H9 (cell line): ENCODE data around the gene TMEM129. TPM values are rescaled to one million over a fixed set of nuclear protein-coding genes. Genes with fewer than 3 reads are reported as not detected.
A peak's percentile ranks its signal among the peaks of the same experiment; 100 is the strongest.

ENCODE experiments used
- DNase-seq: peaks from one replicate; pipeline ENCODE4 v3.0.0-alpha.2; 2017
- H2AFZ ChIP-seq: one replicate; pipeline ENCODE4 v1.6.1; 2013; ENCODE audit warnings: mild to moderate bottlenecking, low read length, control low read depth, moderate library complexity
- H2AK5ac ChIP-seq: 2 replicates; pipeline ENCODE4 v1.6.1; 2013; ENCODE audit warnings: low read length, control low read depth, mixed read lengths; ENCODE audit not compliant: insufficient read length
- H2BK120ac ChIP-seq: one replicate; pipeline ENCODE4 v1.6.1; 2013; ENCODE audit warnings: low read depth, mild to moderate bottlenecking, low read length, control low read depth, inconsistent platforms; ENCODE audit not compliant: poor library complexity, severe bottlenecking
- H2BK12ac ChIP-seq: 2 replicates; pipeline ENCODE4 v1.6.1; 2013; ENCODE audit warnings: low read length, control low read depth, mixed read lengths, low read depth; ENCODE audit not compliant: insufficient read length
- H2BK15ac ChIP-seq: 2 replicates; pipeline ENCODE4 v1.6.1; 2013; ENCODE audit warnings: low read depth, low read length, control low read depth
- H2BK20ac ChIP-seq: one replicate; pipeline ENCODE4 v1.6.1; 2013; ENCODE audit warnings: low read depth, mild to moderate bottlenecking, low read length, control low read depth, inconsistent platforms; ENCODE audit not compliant: poor library complexity, severe bottlenecking
- H2BK5ac ChIP-seq: 2 replicates; pipeline ENCODE4 v1.6.1; 2013; ENCODE audit warnings: low read length, control low read depth, mixed read lengths; ENCODE audit not compliant: insufficient read length
- H3K14ac ChIP-seq: 2 replicates; pipeline ENCODE4 v1.6.1; 2013; ENCODE audit warnings: low read length, control low read depth; ENCODE audit not compliant: insufficient read depth
- H3K18ac ChIP-seq: 2 replicates; pipeline ENCODE4 v1.6.1; 2013; ENCODE audit warnings: low read depth, mild to moderate bottlenecking, mixed read lengths, low read length, control low read depth; ENCODE audit not compliant: insufficient read length
- H3K23ac ChIP-seq: 2 replicates; pipeline ENCODE4 v1.6.1; 2013; ENCODE audit warnings: low read length, control low read depth, mixed read lengths, low read depth; ENCODE audit not compliant: insufficient read length
- H3K23me2 ChIP-seq: 2 replicates; pipeline ENCODE4 v1.6.1; 2013; ENCODE audit warnings: low read depth, mild to moderate bottlenecking, mixed read lengths, low read length, control low read depth; ENCODE audit not compliant: insufficient read length, poor library complexity, severe bottlenecking
- H3K27ac ChIP-seq: 2 replicates; pipeline ENCODE4 v1.5.1; 2013; ENCODE audit warnings: low read length, control low read depth, mixed read lengths, low read depth; ENCODE audit not compliant: insufficient read length
- H3K27me3 ChIP-seq: 2 replicates; pipeline ENCODE4 v1.6.1; 2013; ENCODE audit warnings: low read length, control low read depth, inconsistent platforms; ENCODE audit not compliant: insufficient read depth
- H3K4ac ChIP-seq: 2 replicates; pipeline ENCODE4 v1.6.1; 2013; ENCODE audit warnings: low read depth, mild to moderate bottlenecking, control low read depth, inconsistent platforms, low read length, moderate library complexity
- H3K4me1 ChIP-seq: 2 replicates; pipeline ENCODE4 v1.6.1; 2013; ENCODE audit warnings: low read length, control low read depth, inconsistent platforms; ENCODE audit not compliant: insufficient read depth
- H3K4me2 ChIP-seq: 2 replicates; pipeline ENCODE4 v1.6.1; 2013; ENCODE audit warnings: low read length, control low read depth, mixed read lengths; ENCODE audit not compliant: insufficient read length, insufficient read depth
- H3K56ac ChIP-seq: 2 replicates; pipeline ENCODE4 v1.6.1; 2013; ENCODE audit warnings: low read depth, mild to moderate bottlenecking, mixed read lengths, low read length, control low read depth; ENCODE audit not compliant: insufficient read length
- H3K79me1 ChIP-seq: 2 replicates; pipeline ENCODE4 v1.6.1; 2013; ENCODE audit warnings: low read depth, mild to moderate bottlenecking, moderate library complexity, low read length, control low read depth, inconsistent platforms; ENCODE audit not compliant: insufficient read depth, poor library complexity, severe bottlenecking
- H3K79me2 ChIP-seq: 2 replicates; pipeline ENCODE4 v1.6.1; 2013; ENCODE audit warnings: low read length, control low read depth, inconsistent platforms; ENCODE audit not compliant: insufficient read depth
- H3K9ac ChIP-seq: 2 replicates; pipeline ENCODE4 v1.6.1; 2013; ENCODE audit warnings: low read length, control low read depth, mixed read lengths; ENCODE audit not compliant: insufficient read length; ENCODE audit errors: extremely low read depth
- H3K9me3 ChIP-seq: one replicate; pipeline ENCODE4 v1.6.1; 2013; ENCODE audit warnings: low read depth, low read length, inconsistent platforms; ENCODE audit not compliant: control insufficient read depth
- H3T11ph ChIP-seq: one replicate; pipeline ENCODE4 v1.6.1; 2013; ENCODE audit warnings: mild to moderate bottlenecking, low read length, control low read depth, inconsistent platforms
- H4K20me1 ChIP-seq: one replicate; pipeline ENCODE4 v1.6.1; 2013; ENCODE audit not compliant: control insufficient read depth, insufficient read length, insufficient read depth
- H4K5ac ChIP-seq: 2 replicates; pipeline ENCODE4 v1.6.1; 2013; ENCODE audit warnings: low read depth, mild to moderate bottlenecking, mixed read lengths, low read length, control low read depth; ENCODE audit not compliant: insufficient read length
- H4K8ac ChIP-seq: replicated peaks from 2 replicates; pipeline ENCODE4 v1.6.1; 2013; ENCODE audit warnings: low read length, control low read depth, mixed read lengths, low read depth; ENCODE audit not compliant: insufficient read length
- H4K91ac ChIP-seq: 2 replicates; pipeline ENCODE4 v1.6.1; 2013; ENCODE audit warnings: low read depth, mild to moderate bottlenecking, moderate library complexity, mixed read lengths, low read length, control low read depth; ENCODE audit not compliant: insufficient read length
- H3K27ac Mint-ChIP-seq, 3 experiments: 2 replicates in 2 of 3; 3 replicates in 1 of 3; pipeline ENCODE4 v1.8.0; 2020 to 2021; ENCODE audit warnings: mixed read lengths in 3 of 3, mild to moderate bottlenecking in 1 of 3, moderate library complexity in 1 of 3
- H3K27me3 Mint-ChIP-seq: 2 replicates; pipeline ENCODE4 v1.8.0; 2021; ENCODE audit warnings: low read depth, mild to moderate bottlenecking, moderate library complexity, mixed read lengths
- H3K36me3 Mint-ChIP-seq, 3 experiments: 2 replicates in 2 of 3; 3 replicates in 1 of 3; pipeline ENCODE4 v1.8.0; 2020 to 2021; ENCODE audit warnings: low read depth in 3 of 3, mixed read lengths in 3 of 3; ENCODE audit not compliant: insufficient read depth in 1 of 3
- H3K4me1 Mint-ChIP-seq, 2 experiments: 2 replicates each; pipeline ENCODE4 v1.8.0; 2020; ENCODE audit warnings: mixed read lengths in 2 of 2
- H3K4me3 Mint-ChIP-seq, 2 experiments: 2 replicates in 1 of 2; 3 replicates in 1 of 2; pipeline ENCODE4 v1.8.0; 2020 to 2021; ENCODE audit warnings: mild to moderate bottlenecking in 2 of 2, mixed read lengths in 2 of 2, moderate library complexity in 1 of 2
- H3K9me3 Mint-ChIP-seq, 2 experiments: 2 replicates in 1 of 2; 3 replicates in 1 of 2; pipeline ENCODE4 v1.8.0; 2020; ENCODE audit warnings: mild to moderate bottlenecking in 2 of 2, mixed read lengths in 2 of 2, moderate library complexity in 1 of 2
- WGBS: extraction: QIAGEN DNeasy Blood & Tissue Kit; methylation state at CpG from one replicate; pipeline ENCODE4 v1.1.7; 2013; ENCODE audit warnings: missing lambda C conversion rate, low lambda C conversion rate, mixed read lengths; ENCODE audit not compliant: insufficient read length; ENCODE audit errors: extremely low coverage; 5-methylcytosine and 5-hydroxymethylcytosine counted together
- total RNA-seq: library from RNA; stranded (reverse); gene quantifications from 2 replicates; pipeline ENCODE4 v1.2.1, GENCODE V29; 2021
- TF ChIP-seq, protein P1 (sequence below): fragments of 200-600 bp; sonication (generic); conservative IDR thresholded peaks from 3 replicates; pipeline ENCODE4 v1.8.0; 2021; ENCODE audit warnings: antibody characterized with exemption, mild to moderate bottlenecking

The TMEM129 gene
- total RNA-seq, 1 experiment from 2014 or later = 27.3 TPM

DNA sequence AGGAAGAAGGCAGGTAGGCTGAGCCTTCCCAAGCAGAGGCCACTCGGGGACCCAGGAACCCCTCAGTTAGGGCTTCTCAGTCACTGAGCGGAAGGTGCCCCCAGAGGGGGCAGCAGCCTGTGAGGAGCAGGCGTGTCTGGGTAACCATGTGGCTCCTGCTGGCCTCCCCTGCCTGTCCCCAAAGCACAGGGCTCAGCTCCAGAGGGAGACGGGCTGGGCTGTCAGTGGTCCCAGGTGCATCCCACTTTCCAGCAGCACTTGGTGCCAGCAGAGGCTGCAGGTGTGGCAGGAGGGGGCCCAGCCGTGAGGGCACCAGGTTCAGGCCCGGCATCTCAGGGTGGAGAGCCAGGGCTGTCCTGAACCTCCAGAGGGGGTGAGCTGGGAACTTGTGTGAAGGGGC, 22.9 kb upstream of the TMEM129 start:
- peaks cover 25 to 65% (median 56%) of the 10 kb centered on the region in 3 experiments for H3K36me3 Mint-ChIP-seq
- H3K4me1 ChIP-seq = no peaks in the 10 kb centered on the region
- no peak overlapping the region for H2BK12ac ChIP-seq
- no peaks in the 10 kb centered on the region for H3K27me3 Mint-ChIP-seq
- H3K23me2 ChIP-seq = no peaks in the 10 kb centered on the region
- H3T11ph ChIP-seq = no peak overlapping the region
- H2BK20ac ChIP-seq = no peak overlapping the region
- no CpG with 5 or more reads among the region's 6 CpGs for WGBS
- H2BK120ac ChIP-seq = no peak overlapping the region
- H3K79me2 ChIP-seq = no peaks in the 10 kb centered on the region
- no peak for DNase-seq
- no peak overlapping the region for H3K14ac ChIP-seq
- H3K9me3 Mint-ChIP-seq = peaks cover 0 to under 1% of the 10 kb centered on the region in 2 experiments; a peak in 3 of 5 replicates
- H3K27ac ChIP-seq = no peak overlapping the region
- no peak overlapping the region for H2AFZ ChIP-seq
- H3K18ac ChIP-seq = no peak overlapping the region
- H2AK5ac ChIP-seq = no peak overlapping the region
- no peak overlapping the region for H3K9ac ChIP-seq
- H3K79me1 ChIP-seq = no peaks in the 10 kb centered on the region
- peak overlapping the region in 2 of 3 experiments; percentile 18 to 87; a peak in 3 of 7 replicates for H3K27ac Mint-ChIP-seq
- no peak overlapping the region for H4K8ac ChIP-seq
- no peak overlapping the region for H2BK15ac ChIP-seq
- no peak overlapping the region for H4K5ac ChIP-seq
- H3K4me2 ChIP-seq = no peak overlapping the region
- H3K23ac ChIP-seq = no peak overlapping the region
- no peak overlapping the region for H3K4me3 Mint-ChIP-seq
- no peaks in the 10 kb centered on the region for H3K9me3 ChIP-seq
- no peak overlapping the region for H4K91ac ChIP-seq
- H3K27me3 ChIP-seq = no peaks in the 10 kb centered on the region
- no peaks in the 10 kb centered on the region for H4K20me1 ChIP-seq
- no peak overlapping the region for H2BK5ac ChIP-seq
- TF ChIP-seq, protein P1, sequence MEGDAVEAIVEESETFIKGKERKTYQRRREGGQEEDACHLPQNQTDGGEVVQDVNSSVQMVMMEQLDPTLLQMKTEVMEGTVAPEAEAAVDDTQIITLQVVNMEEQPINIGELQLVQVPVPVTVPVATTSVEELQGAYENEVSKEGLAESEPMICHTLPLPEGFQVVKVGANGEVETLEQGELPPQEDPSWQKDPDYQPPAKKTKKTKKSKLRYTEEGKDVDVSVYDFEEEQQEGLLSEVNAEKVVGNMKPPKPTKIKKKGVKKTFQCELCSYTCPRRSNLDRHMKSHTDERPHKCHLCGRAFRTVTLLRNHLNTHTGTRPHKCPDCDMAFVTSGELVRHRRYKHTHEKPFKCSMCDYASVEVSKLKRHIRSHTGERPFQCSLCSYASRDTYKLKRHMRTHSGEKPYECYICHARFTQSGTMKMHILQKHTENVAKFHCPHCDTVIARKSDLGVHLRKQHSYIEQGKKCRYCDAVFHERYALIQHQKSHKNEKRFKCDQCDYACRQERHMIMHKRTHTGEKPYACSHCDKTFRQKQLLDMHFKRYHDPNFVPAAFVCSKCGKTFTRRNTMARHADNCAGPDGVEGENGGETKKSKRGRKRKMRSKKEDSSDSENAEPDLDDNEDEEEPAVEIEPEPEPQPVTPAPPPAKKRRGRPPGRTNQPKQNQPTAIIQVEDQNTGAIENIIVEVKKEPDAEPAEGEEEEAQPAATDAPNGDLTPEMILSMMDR = no peak
- H3K4ac ChIP-seq = no peak overlapping the region
- no peak overlapping the region for H3K56ac ChIP-seq
- 0 out of 4 replicates have a peak, but pooled peaks cover 0 to 4% of the 10 kb centered on the region in 2 experiments for H3K4me1 Mint-ChIP-seq
